EL (cell line): ENCODE measurements around the gene ARFRP1.
A peak's percentile ranks its signal among the peaks of the same experiment; 100 is the strongest.
"Not testable (repeated sequence)": the region's sequence is repeated elsewhere in the genome, so short reads cannot be mapped to it uniquely, and the experiment has no call there.

Experiments used
- DNase-seq: peaks from one replicate; pipeline ENCODE4 v3.0.0-alpha.2; 2016

Gene ARFRP1

GRCh38 chr20:63671695-63672094, 36.1 kb downstream of the ARFRP1 start:
- not testable (repeated sequence) for DNase-seq

- DNase-seq, result no peak
Observed at GRCh38 chr20:63668351-63668750, 39.4 kb downstream of the ARFRP1 start.

GRCh38 chr20:63667858-63668257, 39.9 kb downstream of the ARFRP1 start:
- no peak for DNase-seq

- DNase-seq, result no peak
Observed at GRCh38 chr20:63665708-63666107, 42.1 kb downstream of the ARFRP1 start.

GRCh38 chr20:63664861-63665594, 42.7 kb downstream of the ARFRP1 start:
- no peak for DNase-seq

- DNase-seq, result no peak
Observed at GRCh38 chr20:63664143-63664851, 43.5 kb downstream of the ARFRP1 start.

GRCh38 chr20:63663332-63664066, 44.3 kb downstream of the ARFRP1 start:
- DNase-seq, result no peak

GRCh38 chr20:63662813-63663189, 45.0 kb downstream of the ARFRP1 start:
- DNase-seq, result no peak

GRCh38 chr20:63661959-63662812, 45.6 kb downstream of the ARFRP1 start:
- no peak for DNase-seq

GRCh38 chr20:63661108-63661507, 46.7 kb downstream of the ARFRP1 start:
- no peak for DNase-seq

- no peak for DNase-seq
Observed at GRCh38 chr20:63660622-63661021, 47.2 kb downstream of the ARFRP1 start.

- DNase-seq, result not testable (repeated sequence)
Observed at GRCh38 chr20:63660174-63660573, 47.6 kb downstream of the ARFRP1 start.

GRCh38 chr20:63659370-63659769, 48.4 kb downstream of the ARFRP1 start:
- DNase-seq, result no peak

GRCh38 chr20:63658749-63659187, 49.0 kb downstream of the ARFRP1 start:
- DNase-seq, result no peak

GRCh38 chr20:63657937-63658748, 49.6 kb downstream of the ARFRP1 start, which contains the start of gene RTEL1:
Gene RTEL1 (plus strand): TSS chr20:63658312. CDS start chr20:63659403, 1,091 bp downstream.
- peak; percentile 92 for DNase-seq

GRCh38 chr20:63657260-63657936, 50.4 kb downstream of the ARFRP1 start:
- peak; percentile 18 for DNase-seq

- no peak for DNase-seq
Observed at GRCh38 chr20:63656451-63656850, 51.3 kb downstream of the ARFRP1 start.

- DNase-seq, result no peak
Observed at GRCh38 chr20:63655249-63655648, 52.5 kb downstream of the ARFRP1 start.

- DNase-seq, result no peak
Observed at GRCh38 chr20:63653974-63654668, 53.7 kb downstream of the ARFRP1 start.
